Measurements from ENCODE around the gene CBARP.

DNA sequence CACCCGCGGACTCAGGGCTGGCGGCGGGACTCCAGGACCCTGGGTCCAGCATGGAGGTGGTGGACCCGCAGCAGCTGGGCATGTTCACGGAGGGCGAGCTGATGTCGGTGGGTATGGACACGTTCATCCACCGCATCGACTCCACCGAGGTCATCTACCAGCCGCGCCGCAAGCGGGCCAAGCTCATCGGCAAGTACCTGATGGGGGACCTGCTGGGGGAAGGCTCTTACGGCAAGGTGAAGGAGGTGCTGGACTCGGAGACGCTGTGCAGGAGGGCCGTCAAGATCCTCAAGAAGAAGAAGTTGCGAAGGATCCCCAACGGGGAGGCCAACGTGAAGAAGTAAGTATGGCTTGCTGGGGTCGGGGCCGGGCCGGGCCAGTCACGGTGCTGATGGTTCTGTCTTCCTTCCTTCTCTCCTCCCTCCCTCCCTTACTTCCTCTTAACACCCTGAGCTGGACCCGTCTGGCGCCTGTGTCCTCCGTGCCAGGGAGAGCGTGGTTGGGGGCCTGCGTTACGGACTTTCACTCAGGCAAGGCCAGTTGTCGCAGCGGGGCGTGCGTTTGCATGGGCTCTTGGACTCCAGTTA lies 30.8 kb downstream of the CBARP start:
- no peak for TF ChIP-seq EZH2 (IDR thresholded peaks at IDR 0.05; ENCODE audit: insufficient read depth, poor library complexity, severe bottlenecking)
- no peak for TF ChIP-seq EZH2phosphoT487 (IDR thresholded peaks at IDR 0.05; ENCODE audit: insufficient read depth, low read depth)

All from GM23248 (cell line).